GM23338 (cell line): ENCODE data around the gene CRYM. TPM values are rescaled to one million over a fixed set of nuclear protein-coding genes. Genes with fewer than 3 reads are reported as not detected.

ENCODE experiments used
- ATAC-seq: fragments of 200-7000 bp; cut with Tn5 transposase; 3 replicates; pipeline ENCODE4 v1.9.1; 2020
- DNase-seq: peaks from one replicate; pipeline ENCODE4 v3.0.0-alpha.2; 2015; ENCODE audit warnings: low spot score
- H2AFZ ChIP-seq: fragments of 200-600 bp; sonication (generic); 2 replicates; pipeline ENCODE4 v1.8.0; 2016; ENCODE audit warnings: antibody characterized with exemption, mild to moderate bottlenecking, moderate library complexity
- H3F3A ChIP-seq: fragments of 200-600 bp; sonication (generic); replicated peaks from 2 replicates; pipeline ENCODE4 v1.8.0; 2017; ENCODE audit warnings: antibody characterized with exemption, mixed run types, low read depth
- H3K27ac ChIP-seq: fragments of 200-600 bp; sonication (generic); 2 replicates; pipeline ENCODE4 v1.6.1; 2016; ENCODE audit warnings: low read depth
- H3K27me3 ChIP-seq: fragments of 200-600 bp; sonication (generic); 2 replicates; pipeline ENCODE4 v1.8.0; 2016; ENCODE audit warnings: mild to moderate bottlenecking, mixed run types, moderate library complexity; ENCODE audit not compliant: insufficient read depth
- H3K36me3 ChIP-seq: fragments of 200-600 bp; sonication (generic); 2 replicates; pipeline ENCODE4 v1.8.0; 2016; ENCODE audit warnings: mild to moderate bottlenecking; ENCODE audit not compliant: insufficient read depth
- H3K4me1 ChIP-seq: fragments of 200-600 bp; sonication (generic); 2 replicates; pipeline ENCODE4 v1.8.0; 2016; ENCODE audit warnings: mild to moderate bottlenecking, moderate library complexity; ENCODE audit not compliant: insufficient read depth
- H3K4me2 ChIP-seq: fragments of 200-600 bp; sonication (generic); 2 replicates; pipeline ENCODE4 v1.7.1; 2017; ENCODE audit warnings: mixed run types
- H3K4me3 ChIP-seq: fragments of 200-600 bp; sonication (generic); 2 replicates; pipeline ENCODE4 v1.6.1; 2016; ENCODE audit warnings: mixed run types
- H3K79me2 ChIP-seq: fragments of 200-600 bp; sonication (generic); replicated peaks from 2 replicates; pipeline ENCODE4 v1.8.0; 2017; ENCODE audit warnings: mild to moderate bottlenecking; ENCODE audit not compliant: insufficient read depth
- H3K9me2 ChIP-seq: fragments of 200-600 bp; sonication (generic); 2 replicates; pipeline ENCODE4 v1.8.0; 2017; ENCODE audit not compliant: insufficient read depth
- H4K20me1 ChIP-seq: fragments of 200-600 bp; sonication (generic); replicated peaks from 2 replicates; pipeline ENCODE4 v1.8.0; 2017; ENCODE audit warnings: mild to moderate bottlenecking; ENCODE audit not compliant: insufficient read depth
- H3K27ac Mint-ChIP-seq: 2 replicates; pipeline ENCODE4 v1.8.0; 2020; ENCODE audit warnings: inconsistent platforms, mild to moderate bottlenecking, moderate library complexity, mixed read lengths
- H3K27me3 Mint-ChIP-seq: 3 replicates; pipeline ENCODE4 v1.8.0; 2022; ENCODE audit warnings: low read depth, mild to moderate bottlenecking, moderate library complexity, mixed read lengths, inconsistent platforms; ENCODE audit not compliant: insufficient read depth, poor library complexity
- H3K36me3 Mint-ChIP-seq: 3 replicates; pipeline ENCODE4 v1.8.0; 2021; ENCODE audit warnings: low read depth, mild to moderate bottlenecking, inconsistent platforms, moderate library complexity, mixed read lengths
- H3K4me1 Mint-ChIP-seq: 3 replicates; pipeline ENCODE4 v1.8.0; 2020; ENCODE audit warnings: mild to moderate bottlenecking, inconsistent platforms, mixed read lengths
- H3K4me3 Mint-ChIP-seq: 3 replicates; pipeline ENCODE4 v1.8.0; 2021; ENCODE audit warnings: moderate library complexity, mild to moderate bottlenecking, inconsistent platforms, mixed read lengths
- H3K9me3 Mint-ChIP-seq: 3 replicates; pipeline ENCODE4 v1.8.0; 2020; ENCODE audit warnings: moderate library complexity, mild to moderate bottlenecking, inconsistent platforms, mixed read lengths
- CREB1 ChIP-seq: fragments of 250-450 bp; sonication (Bioruptor Pico); IDR thresholded peaks from 2 replicates; pipeline ENCODE4 v1.5.0; 2020; ENCODE audit warnings: low read depth, mild to moderate bottlenecking, moderate library complexity
- EZH2 ChIP-seq: fragments of 200-600 bp; sonication (generic); IDR thresholded peaks from one replicate; pipeline ENCODE4 v1.8.0; 2017; ENCODE audit warnings: antibody characterized with exemption, mild to moderate bottlenecking, low read depth; ENCODE audit not compliant: unreplicated experiment
- EZH2phosphoT487 ChIP-seq: fragments of 200-600 bp; sonication (generic); IDR thresholded peaks from one replicate; pipeline ENCODE4 v1.8.1; 2018; ENCODE audit warnings: antibody characterized with exemption; ENCODE audit not compliant: unreplicated experiment
- JUNB ChIP-seq: IDR thresholded peaks from one replicate; pipeline ENCODE4 v1.6.1; 2016; ENCODE audit warnings: antibody characterized with exemption; ENCODE audit not compliant: unreplicated experiment
- NANOG ChIP-seq: IDR thresholded peaks from 2 replicates; pipeline ENCODE4 v1.6.1; 2016; ENCODE audit warnings: antibody characterized with exemption, borderline replicate concordance
- POLR2AphosphoS5 ChIP-seq: IDR thresholded peaks from 2 replicates; pipeline ENCODE4 v1.6.1; 2016; ENCODE audit warnings: antibody characterized with exemption, low read depth
- STAT1 ChIP-seq: IDR thresholded peaks from one replicate; pipeline ENCODE4 v1.6.1; 2016; ENCODE audit warnings: antibody characterized with exemption; ENCODE audit not compliant: unreplicated experiment
- ZNF114 ChIP-seq: fragments of 250-450 bp; sonication (Bioruptor Pico); IDR thresholded peaks from 2 replicates; pipeline ENCODE4 v1.5.0; 2020; ENCODE audit warnings: mild to moderate bottlenecking, moderate library complexity
- ZNF331 ChIP-seq: fragments of 250-450 bp; sonication (Bioruptor Pico); IDR thresholded peaks from 2 replicates; pipeline ENCODE4 v1.5.0; 2020; ENCODE audit warnings: low read depth, mild to moderate bottlenecking, moderate library complexity
- ZNF462 ChIP-seq: fragments of 250-450 bp; sonication (Bioruptor Pico); IDR thresholded peaks from 2 replicates; pipeline ENCODE4 v1.5.0; 2020; ENCODE audit warnings: mild to moderate bottlenecking, moderate library complexity
- polyA plus RNA-seq: library from polyadenylated mRNA; unstranded; fragments of >200 nt; fragmentation: Nextera tagmentation; extraction: Ambion mirVana; gene quantifications from 2 replicates; pipeline ENCODE4 v1.2.1, GENCODE V29; 2016
- total RNA-seq: library from RNA; depleted of rRNA; stranded (reverse); fragments of >200 nt; shearing (Covaris generic); gene quantifications from 2 replicates; pipeline ENCODE4 v1.2.3, GENCODE V29; 2014

The CRYM gene
- total and polyA plus RNA-seq, 2 experiments from 2014 or later = 15.2 to 18.0 TPM

GRCh38 chr16:21268236-21268635 lies 9.9 kb downstream of the CRYM start (continued):
- TF ChIP-seq ZNF462 (no peak), JUNB (no peak)

GRCh38 chr16:21267298-21267697 lies 10.8 kb downstream of the CRYM start:
- no peaks in the 10 kb centered on the region for H3K4me1 ChIP-seq
- H3K4me3 Mint-ChIP-seq = no peak overlapping the region
- DNase-seq (no peak), ATAC-seq (no peak)
- no peak overlapping the region for H3K27ac ChIP-seq
- no peak overlapping the region for H3K4me2 ChIP-seq
- H3K27me3 ChIP-seq = no peaks in the 10 kb centered on the region
- no peak for TF ChIP-seq CREB1 (CRISPR knock-in tag)
- TF ChIP-seq ZNF331 (CRISPR knock-in tag) = no peak
- TF ChIP-seq POLR2AphosphoS5 = no peak
- TF ChIP-seq STAT1 = no peak
- TF ChIP-seq ZNF114 = no peak
- TF ChIP-seq EZH2phosphoT487 = no peak
- TF ChIP-seq NANOG = no peak
- TF ChIP-seq EZH2 = no peak
- H3K9me3 Mint-ChIP-seq = no peaks in the 10 kb centered on the region
- H3K27me3 Mint-ChIP-seq = no peaks in the 10 kb centered on the region
- H3K4me3 ChIP-seq = no peak overlapping the region
- H4K20me1 ChIP-seq = no peaks in the 10 kb centered on the region
- H3F3A ChIP-seq = no peaks in the 10 kb centered on the region
- H3K9me2 ChIP-seq = no peaks in the 10 kb centered on the region
- H2AFZ ChIP-seq = no peak overlapping the region
- H3K79me2 ChIP-seq = no peaks in the 10 kb centered on the region
- H3K36me3 ChIP-seq = no peaks in the 10 kb centered on the region
- no peak overlapping the region for H3K27ac Mint-ChIP-seq
- H3K36me3 Mint-ChIP-seq = no peaks in the 10 kb centered on the region
- peaks cover 2% of the 10 kb centered on the region; the same call in 1 of the 3 replicates for H3K4me1 Mint-ChIP-seq
